WTC11 (cell line): Measurements from ENCODE around the gene NKD1. TPM values are rescaled to one million over a fixed set of nuclear protein-coding genes. Genes with fewer than 3 reads are reported as not detected.

Source experiments
- ATAC-seq: fragments of 200-7000 bp; cut with Tn5 transposase; 2 replicates; pipeline ENCODE4 v1.10.0; 2021; ENCODE audit warnings: mild to moderate bottlenecking, moderate library complexity
- CTCF ChIA-PET: fragments of 300-600 bp; sonication (Branson Sonifier 250); formaldehyde crosslinking; loops from one replicate; lab custom pipeline; 2021; ENCODE audit warnings: antibody characterized with exemption; lab: Charles Lee
- POLR2A ChIA-PET: fragments of 350-600 bp; sonication (Branson Sonifier 250); formaldehyde crosslinking; loops from one replicate; lab custom pipeline; 2021; ENCODE audit warnings: antibody characterized with exemption; lab: Charles Lee
- DNase-seq: peaks from one replicate; pipeline ENCODE4 v3.0.0; 2021; ENCODE audit warnings: low spot score
- H3K27ac Mint-ChIP-seq: 2 replicates; pipeline ENCODE4 v1.8.0; 2021; ENCODE audit warnings: mixed read lengths
- H3K27me3 Mint-ChIP-seq: 2 replicates; pipeline ENCODE4 v1.8.0; 2021; ENCODE audit warnings: low read depth, mild to moderate bottlenecking, moderate library complexity, mixed read lengths
- H3K36me3 Mint-ChIP-seq: 2 replicates; pipeline ENCODE4 v1.8.0; 2021; ENCODE audit warnings: mixed read lengths
- H3K4me1 Mint-ChIP-seq: 2 replicates; pipeline ENCODE4 v1.8.0; 2022; ENCODE audit warnings: mixed read lengths
- H3K4me3 Mint-ChIP-seq: 2 replicates; pipeline ENCODE4 v1.8.0; 2021; ENCODE audit warnings: mild to moderate bottlenecking, moderate library complexity, mixed read lengths
- H3K9me3 Mint-ChIP-seq: 2 replicates; pipeline ENCODE4 v1.8.0; 2021; ENCODE audit warnings: mixed read lengths
- AFF4 ChIP-seq: sonication (generic); formaldehyde crosslinking; IDR thresholded peaks from 2 replicates; pipeline ENCODE4 v1.8.1; 2023; ENCODE audit warnings: mild to moderate bottlenecking, missing genetic modification reagents, borderline replicate concordance
- ATF6 ChIP-seq: sonication (generic); formaldehyde crosslinking; IDR thresholded peaks from 2 replicates; pipeline ENCODE4 v1.8.1; 2023; ENCODE audit warnings: mild to moderate bottlenecking, missing genetic modification reagents
- FOXP4 ChIP-seq: sonication (generic); formaldehyde crosslinking; IDR thresholded peaks from 2 replicates; pipeline ENCODE4 v1.8.0; 2022; ENCODE audit warnings: mild to moderate bottlenecking, missing genetic modification reagents
- IRF1 ChIP-seq: sonication (generic); formaldehyde crosslinking; IDR thresholded peaks from 2 replicates; pipeline ENCODE4 v1.8.0; 2023; ENCODE audit warnings: missing genetic modification reagents
- TEAD4 ChIP-seq: sonication (generic); formaldehyde crosslinking; IDR thresholded peaks from 2 replicates; pipeline ENCODE4 v1.8.0; 2022; ENCODE audit warnings: mild to moderate bottlenecking, missing genetic modification reagents
- ZNF263 ChIP-seq: sonication (generic); formaldehyde crosslinking; IDR thresholded peaks from 2 replicates; pipeline ENCODE4 v1.8.1; 2022; ENCODE audit warnings: low read depth, mild to moderate bottlenecking, moderate library complexity, missing genetic modification reagents
- ZNF425 ChIP-seq: fragments of 250-450 bp; sonication (Bioruptor Pico); conservative IDR thresholded peaks from 2 replicates; pipeline ENCODE4 v1.9.0; 2021; ENCODE audit warnings: mild to moderate bottlenecking
- total RNA-seq: library from RNA; stranded (reverse); gene quantifications from 3 replicates; pipeline ENCODE4 v1.2.3, GENCODE V29; 2021

Gene NKD1
- total RNA-seq, 1 experiment from 2014 or later, result 6.0 TPM

GRCh38 chr16:50607970-50608557 lies 59.9 kb downstream of the NKD1 start (continued):
- TF ChIP-seq ZNF263 (no peak), TEAD4 (no peak)
- TF ChIP-seq, all 79 proteins: peak for 0

- POLR2A ChIA-PET, result no interaction called here
- H3K4me1 Mint-ChIP-seq, result peaks cover 27% of the 10 kb centered on the region
Observed at GRCh38 chr16:50609049-50609448, 60.9 kb downstream of the NKD1 start.

More at GRCh38 chr16:50609049-50609448, 60.9 kb downstream of the NKD1 start:
- ATAC-seq (no peak), DNase-seq (no peak)
- no peak overlapping the region for H3K4me3 Mint-ChIP-seq
- H3K27me3 Mint-ChIP-seq, result no peaks in the 10 kb centered on the region
- no peaks in the 10 kb centered on the region for H3K9me3 Mint-ChIP-seq
- H3K27ac Mint-ChIP-seq, result no peak overlapping the region
- CTCF ChIA-PET, result interaction anchor here (0.7 to 9.8 kb wide), 4 partner anchors 16 to 240 kb away, joined by 4 to 75 read pairs (median 16); no protein-coding TSS in a partner anchor
- no peaks in the 10 kb centered on the region for H3K36me3 Mint-ChIP-seq
- TF ChIP-seq ATF6 (no peak), AFF4 (CRISPR knock-in tag) (no peak), ZNF425 (CRISPR knock-in tag) (no peak), FOXP4 (CRISPR knock-in tag) (no peak), IRF1 (CRISPR knock-in tag) (no peak)
